ENCODE results near the gene ARMC9. TPM values are rescaled to one million over a fixed set of nuclear protein-coding genes. Genes with fewer than 3 reads are reported as not detected.

The ARMC9 gene
- total and polyA plus RNA-seq, 8 donors: 3.7 to 15.0 (median 8.1) TPM

- Histone ChIP-seq H3K4me1 (peaks cover 0 to 6% (median 4%) of the 10 kb centered on the region in 3 donors), H3K9me3 (no peaks in the 10 kb centered on the region), H3K36me3 (no peaks in the 10 kb centered on the region), H3K27ac (no peak overlapping the region), H3K27me3 (no peaks in the 10 kb centered on the region), H3K4me3 (no peak overlapping the region)
- FAIRE-seq (no peak), ATAC-seq (no peak), DNase-seq (peak in 1 of 6 donors; percentile 18)
- 94 to 99% methylated on average over 9 to 10 of the region's 10 CpGs for WGBS, 2 donors
- intact Hi-C loops (cut with DNase I): no loop called here
- TF ChIP-seq CTCF (IDR thresholded peaks at IDR 0.05): no peak
These were observed 161.0 kb downstream of the ARMC9 start for GRCh38 chr2:231359441-231359840.

- ATAC-seq: no peak
- DNase-seq: peak in 1 of 6 donors; percentile 26
- TF ChIP-seq CTCF (IDR thresholded peaks at IDR 0.05): no peak
These were observed 161.5 kb downstream of the ARMC9 start for GRCh38 chr2:231359948-231360347.

GRCh38 chr2:231360401-231360800, 162.0 kb downstream of the ARMC9 start:
- WGBS, 2 donors: 84 to 86% methylated on average over 11 of the region's 11 CpGs
- intact Hi-C loops (cut with DNase I): no loop called here
- H3K9me3 ChIP-seq: no peaks in the 10 kb centered on the region
- no peaks in the 10 kb centered on the region for H3K36me3 ChIP-seq
- H3K27ac ChIP-seq: no peak overlapping the region
- H3K4me1 ChIP-seq: peaks cover 0 to 6% (median 4%) of the 10 kb centered on the region in 3 donors
- H3K27me3 ChIP-seq: no peaks in the 10 kb centered on the region
- no peak for ATAC-seq
- TF ChIP-seq CTCF (IDR thresholded peaks at IDR 0.05): no peak
- DNase-seq: no peak
- no peak for FAIRE-seq
- H3K4me3 ChIP-seq: no peak overlapping the region

More at GRCh38 chr2:231359948-231360347, 161.5 kb downstream of the ARMC9 start:
- 94 to 96% methylated on average over 10 to 11 of the region's 11 CpGs for WGBS, 2 donors
- peaks cover 0 to 6% (median 4%) of the 10 kb centered on the region in 3 donors for H3K4me1 ChIP-seq
- H3K4me3 ChIP-seq: no peak overlapping the region
- FAIRE-seq: no peak
- H3K27me3 ChIP-seq: no peaks in the 10 kb centered on the region
- intact Hi-C loops (cut with DNase I): no loop called here
- no peaks in the 10 kb centered on the region for H3K9me3 ChIP-seq
- no peaks in the 10 kb centered on the region for H3K36me3 ChIP-seq
- H3K27ac ChIP-seq: no peak overlapping the region

- WGBS, 2 donors: 93 to 95% methylated on average over 13 of the region's 13 CpGs
- no peak overlapping the region for H3K27ac ChIP-seq
- no peak for DNase-seq
- no peak for FAIRE-seq
- intact Hi-C loops (cut with DNase I): no loop called here
- peak in 3 of 4 donors; percentile 18 to 46 (median 42) for ATAC-seq
- no peaks in the 10 kb centered on the region for H3K9me3 ChIP-seq
- no peak overlapping the region for H3K4me3 ChIP-seq
- no peak for TF ChIP-seq CTCF (IDR thresholded peaks at IDR 0.05)
- H3K4me1 ChIP-seq: peaks cover 0 to 6% (median 4%) of the 10 kb centered on the region in 3 donors
- H3K36me3 ChIP-seq: no peaks in the 10 kb centered on the region
- no peaks in the 10 kb centered on the region for H3K27me3 ChIP-seq
These were observed 162.5 kb downstream of the ARMC9 start for GRCh38 chr2:231360881-231361371.
